HG02610 (cell line): ENCODE measurements around the gene HOXA3.

Experiments
- ATAC-seq: cut with Tn5 transposase; IDR thresholded peaks from one replicate; pipeline ENCODE4 v1.9.1; 2021; ENCODE audit warnings: mild to moderate bottlenecking, moderate library complexity; ENCODE audit not compliant: unreplicated experiment

Gene HOXA3

DNA sequence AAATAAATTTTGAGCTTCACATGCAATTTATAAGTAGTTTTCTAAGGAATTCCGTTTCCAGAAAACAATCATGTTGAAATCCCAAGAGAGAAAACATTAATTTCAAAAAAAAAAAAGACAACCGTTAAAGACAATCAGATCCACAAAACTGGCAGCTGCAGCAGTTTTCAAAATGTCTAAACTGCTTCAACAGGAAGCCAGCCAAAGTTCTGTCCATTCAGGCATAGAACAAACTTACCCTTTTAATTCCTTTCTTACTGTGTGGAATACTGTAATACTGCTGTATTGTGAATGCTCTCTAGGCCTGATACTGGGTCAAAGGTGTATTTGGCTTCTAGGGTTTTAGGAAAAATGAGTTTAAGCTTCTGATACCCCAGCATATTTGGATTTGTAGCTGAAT lies 88.2 kb downstream of the HOXA3 start:
- ATAC-seq, result no peak

DNA sequence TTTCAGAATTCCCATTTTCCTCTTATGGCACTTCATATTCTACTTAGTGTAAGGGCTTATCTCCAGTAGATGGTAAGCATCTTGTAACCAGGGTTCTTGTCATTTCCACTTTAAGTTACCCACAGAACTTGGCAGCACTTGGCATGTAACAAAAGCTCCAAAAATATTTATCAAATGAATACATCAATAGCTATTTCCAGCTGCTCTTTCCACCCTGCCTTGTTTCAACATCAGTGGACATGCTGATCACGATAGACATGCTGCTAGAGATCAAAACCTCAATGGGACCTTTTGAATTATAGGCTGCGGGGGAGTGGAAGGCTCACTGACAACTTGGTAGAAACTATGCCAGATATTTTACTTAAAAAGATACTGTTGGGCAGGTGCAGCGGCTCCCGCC lies 89.4 kb downstream of the HOXA3 start:
- ATAC-seq, result no peak
